A549 (cell line): Measurements from ENCODE around the gene PDK2. TPM values are rescaled to one million over a fixed set of nuclear protein-coding genes. Genes with fewer than 3 reads are reported as not detected.

Experiments
- ATAC-seq, 2 experiments: fragments of 200-7000 bp in 1 of 2; fragments of >200 bp in 1 of 2; cut with Nextera tagmentation in 1 of 2; cut with Tn5 transposase in 1 of 2; 3 replicates each; pipeline versions ENCODE4 v1.8.0 to v1.9.1; 2018 to 2020; ENCODE audit warnings: mild to moderate bottlenecking in 1 of 2, moderate library complexity in 1 of 2
- CTCF ChIA-PET: fragments of 300-600 bp; sonication (Branson Sonifier 250); formaldehyde crosslinking; extraction: SDS; loops from one replicate; lab custom pipeline; 2021; ENCODE audit warnings: antibody characterized with exemption, inconsistent platforms; lab: Yijun Ruan, JAX
- POLR2A ChIA-PET: fragments of 350-600 bp; formaldehyde crosslinking; extraction: SDS; loops from one replicate; lab custom pipeline; 2021; ENCODE audit warnings: antibody characterized with exemption, inconsistent platforms; lab: Yijun Ruan, JAX
- DNase-seq, 2 experiments: peaks; one replicate each; pipeline versions ENCODE4 v3.0.0 to v3.0.0-alpha.2; 2011 to 2016; ENCODE audit warnings: low read depth in 1 of 2, low spot score in 1 of 2
- FAIRE-seq: peaks from 2 replicates; lab custom pipeline; 2011; peaks lifted over from hg19 to GRCh38; lab: Jason Lieb, UNC
- H3K27ac ChIP-seq, 2 experiments: fragments of >200 bp; sonication (Bioruptor Twin); formaldehyde crosslinking; 3 replicates each; pipeline ENCODE4 v1.5.1; 2016 to 2017
- H3K4me1 ChIP-seq: fragments of >200 bp; sonication (Bioruptor Twin); formaldehyde crosslinking; 3 replicates; pipeline ENCODE4 v1.6.1; 2016
- H3K4me2 ChIP-seq: fragments of >200 bp; sonication (Bioruptor Twin); formaldehyde crosslinking; 3 replicates; pipeline ENCODE4 v1.6.1; 2016
- H3K4me3 ChIP-seq: fragments of >200 bp; sonication (Bioruptor Twin); formaldehyde crosslinking; 3 replicates; pipeline ENCODE4 v1.5.1; 2016
- H3K9me3 ChIP-seq: fragments of >200 bp; sonication (Bioruptor Twin); formaldehyde crosslinking; 3 replicates; pipeline ENCODE4 v1.6.1; 2016
- CEBPB ChIP-seq, 2 experiments: fragments of >200 bp in 1 of 2; sonication (Bioruptor Twin) in 1 of 2; formaldehyde crosslinking in 1 of 2; IDR thresholded peaks; 2 replicates each; pipeline ENCODE4 v1.6.1; 2012 to 2016
- CHD2 ChIP-seq: fragments of 150-350 bp; IDR thresholded peaks from 2 replicates; pipeline ENCODE4 v1.6.1; 2014; ENCODE audit warnings: low read length; ENCODE audit not compliant: partially characterized antibody
- EHF ChIP-seq: fragments of 250-450 bp; sonication (Bioruptor Pico); IDR thresholded peaks from 2 replicates; pipeline ENCODE4 v1.5.0; 2020; ENCODE audit warnings: mild to moderate bottlenecking
- EHMT2 ChIP-seq: fragments of 200-600 bp; sonication (generic); IDR thresholded peaks from 2 replicates; pipeline ENCODE4 v1.6.1; 2016; ENCODE audit warnings: antibody characterized with exemption, low read depth, mild to moderate bottlenecking, moderate library complexity
- EP300 ChIP-seq, 2 experiments: fragments of >200 bp; sonication (Bioruptor Twin); formaldehyde crosslinking; IDR thresholded peaks; 2 replicates in 1 of 2; 3 replicates in 1 of 2; pipeline ENCODE4 v1.6.1; 2016 to 2017
- ESRRA ChIP-seq: fragments of 150-350 bp; IDR thresholded peaks from 2 replicates; pipeline ENCODE4 v1.6.1; 2014; ENCODE audit warnings: mild to moderate bottlenecking, low read length, borderline replicate concordance
- FOXS1 ChIP-seq: fragments of 250-450 bp; sonication (Bioruptor Pico); IDR thresholded peaks from 2 replicates; pipeline ENCODE4 v1.5.0; 2020; ENCODE audit warnings: mild to moderate bottlenecking, moderate library complexity
- GATA3 ChIP-seq: IDR thresholded peaks from 2 replicates; pipeline ENCODE4 v1.6.1; 2012; ENCODE audit warnings: borderline replicate concordance
- HOXB13 ChIP-seq: fragments of 250-450 bp; sonication (Bioruptor Pico); IDR thresholded peaks from 2 replicates; pipeline ENCODE4 v1.5.0; 2020; ENCODE audit warnings: low read depth, mild to moderate bottlenecking, moderate library complexity
- JUNB ChIP-seq: fragments of >200 bp; sonication (Bioruptor Twin); formaldehyde crosslinking; IDR thresholded peaks from 2 replicates; pipeline ENCODE4 v1.6.1; 2016
- MAFK ChIP-seq: fragments of 450-650 bp; IDR thresholded peaks from 2 replicates; pipeline ENCODE4 v1.6.1; 2014; ENCODE audit not compliant: partially characterized antibody
- MAZ ChIP-seq: fragments of 150-350 bp; IDR thresholded peaks from 2 replicates; pipeline ENCODE4 v1.6.1; 2014; ENCODE audit warnings: antibody characterized with exemption, low read depth, low read length, borderline replicate concordance
- NPAS2 ChIP-seq: fragments of 250-450 bp; sonication (Bioruptor Pico); IDR thresholded peaks from 2 replicates; pipeline ENCODE4 v1.8.0; 2022; ENCODE audit warnings: mild to moderate bottlenecking, moderate library complexity, borderline replicate concordance
- NR3C1 ChIP-seq: fragments of >200 bp; sonication (Bioruptor Twin); formaldehyde crosslinking; IDR thresholded peaks from 3 replicates; pipeline ENCODE4 v1.6.1; 2017
- PHF8 ChIP-seq: fragments of 200-600 bp; sonication (generic); IDR thresholded peaks from 2 replicates; pipeline ENCODE4 v1.6.1; 2016; ENCODE audit warnings: low read depth, mild to moderate bottlenecking, antibody characterized with exemption, moderate library complexity, borderline replicate concordance
- POLR2A ChIP-seq: IDR thresholded peaks from 2 replicates; pipeline ENCODE4 v1.6.1; 2012; ENCODE audit warnings: mild to moderate bottlenecking, low read length
- POLR2AphosphoS2 ChIP-seq: conservative IDR thresholded peaks from 2 replicates; pipeline ENCODE4 v1.6.1; 2012; ENCODE audit warnings: low read length, improper control_type of control experiment, inconsistent platforms
- RAD21 ChIP-seq, 2 experiments: fragments of >200 bp in 1 of 2; sonication (Bioruptor Twin) in 1 of 2; formaldehyde crosslinking in 1 of 2; IDR thresholded peaks in 1 of 2; conservative IDR thresholded peaks in 1 of 2; 2 replicates in 1 of 2; 3 replicates in 1 of 2; pipeline ENCODE4 v1.6.1; 2012 to 2018; ENCODE audit warnings: inconsistent platforms in 1 of 2
- RARB ChIP-seq: fragments of 250-450 bp; sonication (Bioruptor Pico); IDR thresholded peaks from 2 replicates; pipeline ENCODE4 v1.8.0; 2021; ENCODE audit warnings: mild to moderate bottlenecking, moderate library complexity
- RCOR1 ChIP-seq: fragments of 150-350 bp; IDR thresholded peaks from 2 replicates; pipeline ENCODE4 v1.6.1; 2014; ENCODE audit warnings: antibody characterized with exemption, low read length, low read depth
- RFX5 ChIP-seq: fragments of 450-650 bp; IDR thresholded peaks from 2 replicates; pipeline ENCODE4 v1.7.1; 2014; ENCODE audit warnings: antibody characterized with exemption, mild to moderate bottlenecking, moderate library complexity
- RNF2 ChIP-seq: fragments of 200-600 bp; sonication (generic); IDR thresholded peaks from 2 replicates; pipeline ENCODE4 v1.6.1; 2016; ENCODE audit warnings: low read depth, mild to moderate bottlenecking, antibody characterized with exemption, moderate library complexity, borderline replicate concordance
- SMC3 ChIP-seq: fragments of >200 bp; sonication (Bioruptor Twin); formaldehyde crosslinking; IDR thresholded peaks from 3 replicates; pipeline ENCODE4 v1.6.1; 2018; ENCODE audit warnings: inconsistent platforms
- TFCP2L1 ChIP-seq: fragments of 250-450 bp; sonication (Bioruptor Pico); IDR thresholded peaks from 2 replicates; pipeline ENCODE4 v1.5.0; 2021; ENCODE audit warnings: mild to moderate bottlenecking
- TP53 ChIP-seq: fragments of 250-450 bp; sonication (Bioruptor Pico); IDR thresholded peaks from 2 replicates; pipeline ENCODE4 v1.5.0; 2021; ENCODE audit warnings: mild to moderate bottlenecking, moderate library complexity
- ZC3H11A ChIP-seq: fragments of 450-650 bp; IDR thresholded peaks from 2 replicates; pipeline ENCODE4 v1.6.1; 2014; ENCODE audit warnings: antibody characterized with exemption, mild to moderate bottlenecking
- ZNF302 ChIP-seq: fragments of 250-450 bp; sonication (Bioruptor Pico); IDR thresholded peaks from 2 replicates; pipeline ENCODE4 v1.9.0; 2021; ENCODE audit warnings: inconsistent platforms, mild to moderate bottlenecking, moderate library complexity
- WGBS: methylation state at CpG from one replicate; pipeline ENCODE4 v1.1.6; 2017; ENCODE audit errors: missing lambda C conversion rate; 5-methylcytosine and 5-hydroxymethylcytosine counted together
- polyA plus RNA-seq, 4 experiments: library from polyadenylated mRNA; depleted of rRNA in 3 of 4; stranded (reverse); fragments of >200 nt; fragmentation: RNase III in 1 of 4; extraction: RNeasy Plus Mini Kit Qiagen cat#74134 plus additional on column Dnase treatment in 1 of 4; gene quantifications; 2 replicates in 3 of 4; 3 replicates in 1 of 4; pipeline ENCODE4 v1.2.3, GENCODE V29; 2011 to 2017
- TF ChIP-seq, protein P1 (sequence below): fragments of 250-450 bp; sonication (Bioruptor Pico); IDR thresholded peaks from 2 replicates; pipeline ENCODE4 v1.5.0; 2020; ENCODE audit warnings: low read depth, mild to moderate bottlenecking, moderate library complexity
- TF ChIP-seq, protein P2 (sequence below): IDR thresholded peaks from 2 replicates; pipeline ENCODE4 v1.6.1; 2012
- TF ChIP-seq, protein P3 (sequence below): IDR thresholded peaks from 2 replicates; pipeline ENCODE4 v1.6.1; 2012
- TF ChIP-seq, protein P4 (sequence below): fragments of >200 bp; sonication (Bioruptor Twin); formaldehyde crosslinking; IDR thresholded peaks from 2 replicates; pipeline ENCODE4 v1.6.1; 2016

The PDK2 gene
- polyA plus RNA-seq, 2 of the 4 experiments (the other 2 are of a cell fraction): 14.1 to 28.5 TPM

DNA sequence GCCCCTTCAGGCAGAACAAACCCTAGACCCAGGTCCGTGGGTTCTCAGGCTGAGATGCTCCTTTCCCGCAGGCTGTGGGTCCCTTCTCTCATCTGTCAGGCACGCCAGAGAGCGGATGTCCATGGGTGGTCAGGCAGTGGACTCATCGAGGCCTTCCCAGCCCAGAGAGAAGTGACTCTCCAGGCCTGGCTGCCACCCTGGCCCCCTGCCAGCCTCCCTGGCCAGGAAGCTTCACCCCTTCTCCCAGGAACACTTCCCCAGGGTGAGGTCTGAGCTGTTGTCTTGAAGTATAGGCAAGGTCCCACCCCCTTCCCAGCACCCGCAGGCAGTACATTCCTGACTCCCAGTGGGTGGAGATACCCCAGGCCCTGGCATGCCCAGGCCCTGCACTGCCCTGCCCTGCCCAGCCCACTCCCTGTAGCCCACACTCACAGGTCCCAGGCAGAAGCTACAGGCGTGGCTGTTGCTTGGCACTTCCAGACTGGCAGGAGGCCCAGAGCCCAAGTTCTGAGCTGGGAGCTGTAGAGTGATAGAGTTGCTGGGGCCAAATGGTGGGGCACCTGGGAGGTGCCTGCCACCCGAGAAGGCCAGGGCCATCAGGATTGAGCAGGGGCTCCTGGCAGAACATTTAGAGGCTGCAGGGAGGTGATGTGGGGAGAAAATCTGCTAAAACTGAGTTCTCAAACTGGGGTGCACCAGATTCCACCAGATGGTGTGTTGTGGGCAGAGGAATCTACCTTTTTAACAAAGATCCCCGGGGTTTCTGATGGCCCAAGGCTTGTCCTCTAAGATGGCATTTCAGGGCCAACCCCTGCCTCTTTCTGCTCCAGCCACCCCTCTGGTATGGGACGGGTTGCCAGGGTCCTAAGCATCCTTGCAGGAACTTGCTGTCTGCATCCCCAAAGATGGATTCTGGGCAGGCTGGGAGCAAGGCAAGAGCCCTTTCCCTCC, 32.6 kb upstream of the PDK2 start (continued):
- TF ChIP-seq, protein P1, sequence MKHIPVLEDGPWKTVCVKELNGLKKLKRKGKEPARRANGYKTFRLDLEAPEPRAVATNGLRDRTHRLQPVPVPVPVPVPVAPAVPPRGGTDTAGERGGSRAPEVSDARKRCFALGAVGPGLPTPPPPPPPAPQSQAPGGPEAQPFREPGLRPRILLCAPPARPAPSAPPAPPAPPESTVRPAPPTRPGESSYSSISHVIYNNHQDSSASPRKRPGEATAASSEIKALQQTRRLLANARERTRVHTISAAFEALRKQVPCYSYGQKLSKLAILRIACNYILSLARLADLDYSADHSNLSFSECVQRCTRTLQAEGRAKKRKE (CRISPR knock-in tag): no peak; the same call in 1 of the 2 replicates
- 0 out of 2 replicates have a peak, but pooled peaks have one; percentile 35 for TF ChIP-seq TP53 (CRISPR knock-in tag)
- TF ChIP-seq, protein P2, sequence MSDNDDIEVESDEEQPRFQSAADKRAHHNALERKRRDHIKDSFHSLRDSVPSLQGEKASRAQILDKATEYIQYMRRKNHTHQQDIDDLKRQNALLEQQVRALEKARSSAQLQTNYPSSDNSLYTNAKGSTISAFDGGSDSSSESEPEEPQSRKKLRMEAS: peak; percentile 90
- TF ChIP-seq, protein P3, sequence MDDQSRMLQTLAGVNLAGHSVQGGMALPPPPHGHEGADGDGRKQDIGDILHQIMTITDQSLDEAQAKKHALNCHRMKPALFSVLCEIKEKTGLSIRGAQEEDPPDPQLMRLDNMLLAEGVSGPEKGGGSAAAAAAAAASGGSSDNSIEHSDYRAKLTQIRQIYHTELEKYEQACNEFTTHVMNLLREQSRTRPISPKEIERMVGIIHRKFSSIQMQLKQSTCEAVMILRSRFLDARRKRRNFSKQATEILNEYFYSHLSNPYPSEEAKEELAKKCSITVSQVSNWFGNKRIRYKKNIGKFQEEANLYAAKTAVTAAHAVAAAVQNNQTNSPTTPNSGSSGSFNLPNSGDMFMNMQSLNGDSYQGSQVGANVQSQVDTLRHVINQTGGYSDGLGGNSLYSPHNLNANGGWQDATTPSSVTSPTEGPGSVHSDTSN: no peak
- TF ChIP-seq EHMT2: no peak
- peak; percentile 59; the same call in 1 of the 2 replicates for TF ChIP-seq HOXB13 (CRISPR knock-in tag)
- no peak for TF ChIP-seq POLR2AphosphoS2
- peak; percentile 21; the same call in 1 of the 2 replicates for TF ChIP-seq POLR2A
- peak in 1 of 2 experiments; percentile 50; a peak in 4 of 5 replicates for TF ChIP-seq RAD21 (conservative IDR thresholded peaks at IDR 0.05 in 1 of 2, IDR thresholded peaks at IDR 0.05 in 1 of 2)
- TF ChIP-seq RARB (CRISPR knock-in tag): no peak
- TF ChIP-seq SMC3: peak; percentile 60
- peak; percentile 32; the same call in 1 of the 2 replicates for TF ChIP-seq EHF (CRISPR knock-in tag)

DNA sequence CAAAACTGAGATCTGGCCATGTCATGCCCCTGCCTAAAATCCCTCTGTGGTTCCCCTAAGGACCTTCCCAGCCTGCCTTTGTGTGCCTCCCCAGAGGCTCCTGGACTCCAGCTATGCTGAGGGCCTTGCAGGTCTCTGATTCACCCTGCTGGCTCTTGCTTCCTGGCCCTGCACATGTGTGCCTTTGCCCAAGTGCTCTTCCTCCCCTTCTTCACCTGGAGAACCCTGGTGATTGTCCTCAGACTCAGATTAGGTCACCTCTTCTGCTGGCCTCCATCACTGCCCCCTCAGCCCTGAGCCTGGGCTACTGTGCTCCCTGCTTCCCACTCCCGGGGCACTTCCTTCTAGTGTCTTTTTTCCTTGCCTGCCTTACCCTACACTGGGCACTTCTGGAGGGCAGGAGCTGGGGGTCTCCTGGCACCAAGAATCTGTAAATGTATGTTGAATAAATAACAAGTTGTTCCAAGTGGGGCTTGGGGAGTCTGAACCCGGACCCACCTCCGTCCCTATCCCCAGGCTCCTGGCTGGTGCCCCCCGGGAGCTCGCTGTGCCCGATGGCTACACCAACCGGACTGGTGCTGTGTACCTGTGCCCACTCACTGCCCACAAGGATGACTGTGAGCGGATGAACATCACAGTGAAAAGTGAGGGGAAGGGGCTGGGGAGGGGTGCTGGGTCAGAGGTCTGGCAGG, 31.4 kb upstream of the PDK2 start:
- peak overlapping the region; percentile 10; the same call in 1 of the 3 replicates for H3K4me3 ChIP-seq
- WGBS: 80% methylated on average over 8 of the region's 8 CpGs
- CTCF ChIA-PET: interaction anchor here (0.6 to 22.1 kb wide), 13 partner anchors 8 to 183 kb away, joined by 3 to 473 read pairs (median 3); partner anchors contain the start of genes ITGA3 and PDK2
- peak overlapping the region; percentile 92 to 97 for H3K27ac ChIP-seq
- H3K4me2 ChIP-seq: peak overlapping the region; percentile 91
- FAIRE-seq: no peak
- peak; percentile 7 to 12; a peak in 5 of 6 replicates for ATAC-seq
- no peaks in the 10 kb centered on the region for H3K9me3 ChIP-seq
- POLR2A ChIA-PET: interaction anchor here (2.0 to 5.8 kb wide), 2 partner anchors 8 to 36 kb away, joined by 11 to 90 read pairs; partner anchors contain the start of gene ITGA3
- peak in 1 of 2 experiments; percentile 61 for DNase-seq
- peaks cover 87% of the 10 kb centered on the region for H3K4me1 ChIP-seq
- TF ChIP-seq GATA3 (no peak), MAFK (no peak), NPAS2 (no peak), EHF (CRISPR knock-in tag) (no peak), TP53 (CRISPR knock-in tag) (0 out of 2 replicates have a peak, but pooled peaks have one; percentile 31), RFX5 (no peak), ZNF302 (0 out of 2 replicates have a peak, but pooled peaks have one; percentile 23), ZC3H11A (no peak), NR3C1 (no peak), RNF2 (no peak), JUNB (no peak), PHF8 (no peak), TFCP2L1 (CRISPR knock-in tag) (no peak), EP300 (IDR thresholded peaks at IDR 0.05) (no peak), RARB (CRISPR knock-in tag) (no peak), RAD21 (conservative IDR thresholded peaks at IDR 0.05 in 1 of 2, IDR thresholded peaks at IDR 0.05 in 1 of 2) (no peak), SMC3 (no peak), FOXS1 (0 out of 2 replicates have a peak, but pooled peaks have one; percentile 6), CHD2 (no peak), CEBPB (IDR thresholded peaks at IDR 0.05) (no peak), RCOR1 (no peak), MAZ (no peak), ESRRA (no peak)
- TF ChIP-seq, protein P3: no peak
- TF ChIP-seq, protein P4, sequence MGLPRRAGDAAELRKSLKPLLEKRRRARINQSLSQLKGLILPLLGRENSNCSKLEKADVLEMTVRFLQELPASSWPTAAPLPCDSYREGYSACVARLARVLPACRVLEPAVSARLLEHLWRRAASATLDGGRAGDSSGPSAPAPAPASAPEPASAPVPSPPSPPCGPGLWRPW: no peak
- TF ChIP-seq, protein P2: 0 out of 2 replicates have a peak, but pooled peaks have one; percentile 42
